ENCODE measurements around the gene SLC49A4.

GRCh38 chr3:122794483-122794778 is 438 bp upstream of the SLC49A4 start:
- TF ChIP-seq, protein P1, sequence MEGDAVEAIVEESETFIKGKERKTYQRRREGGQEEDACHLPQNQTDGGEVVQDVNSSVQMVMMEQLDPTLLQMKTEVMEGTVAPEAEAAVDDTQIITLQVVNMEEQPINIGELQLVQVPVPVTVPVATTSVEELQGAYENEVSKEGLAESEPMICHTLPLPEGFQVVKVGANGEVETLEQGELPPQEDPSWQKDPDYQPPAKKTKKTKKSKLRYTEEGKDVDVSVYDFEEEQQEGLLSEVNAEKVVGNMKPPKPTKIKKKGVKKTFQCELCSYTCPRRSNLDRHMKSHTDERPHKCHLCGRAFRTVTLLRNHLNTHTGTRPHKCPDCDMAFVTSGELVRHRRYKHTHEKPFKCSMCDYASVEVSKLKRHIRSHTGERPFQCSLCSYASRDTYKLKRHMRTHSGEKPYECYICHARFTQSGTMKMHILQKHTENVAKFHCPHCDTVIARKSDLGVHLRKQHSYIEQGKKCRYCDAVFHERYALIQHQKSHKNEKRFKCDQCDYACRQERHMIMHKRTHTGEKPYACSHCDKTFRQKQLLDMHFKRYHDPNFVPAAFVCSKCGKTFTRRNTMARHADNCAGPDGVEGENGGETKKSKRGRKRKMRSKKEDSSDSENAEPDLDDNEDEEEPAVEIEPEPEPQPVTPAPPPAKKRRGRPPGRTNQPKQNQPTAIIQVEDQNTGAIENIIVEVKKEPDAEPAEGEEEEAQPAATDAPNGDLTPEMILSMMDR (IDR thresholded peaks at IDR 0.05; ENCODE audit: insufficient read depth, low read depth, low read length), result no peak
- no peak for TF ChIP-seq EZH2 (IDR thresholded peaks at IDR 0.05; ENCODE audit: insufficient read depth, low read length)
